Right ventricle myocardium inferior (tissue), 1 donor: ENCODE data around the gene GAN. TPM values are rescaled to one million over a fixed set of nuclear protein-coding genes. Genes with fewer than 3 reads are reported as not detected.
"Not testable (repeated sequence)": the region's sequence is repeated elsewhere in the genome, so short reads cannot be mapped to it uniquely, and the experiment has no call there.

Source experiments
- ATAC-seq: fragments of 200-7000 bp; cut with Tn5 transposase; one replicate; pipeline ENCODE4 v1.9.1; 2020; ENCODE audit warnings: mild to moderate bottlenecking, moderate library complexity
- DNase-seq: peaks from one replicate; pipeline ENCODE4 v3.0.0; 2021; ENCODE audit errors: missing footprints
- intact Hi-C: fragments of 100-400 bp; cut with DNase I; formaldehyde crosslinking; loops from one replicate; pipeline ENCODE4 v1.11.0; 2022
- total RNA-seq: library from RNA; stranded (reverse); fragmentation: NEBNext Ultra II Directional; extraction: Animal tissue kit (Norgen Biotek cat#: 25700); gene quantifications from one replicate; pipeline ENCODE4 v1.2.1, GENCODE V29; 2021
- donor health status: DM: no; HTN: yes; CAD: no; lungs with severe emphysema.

Gene GAN
- total RNA-seq, 1 donor from 2014 or later = 8.5 TPM

- intact Hi-C loops = no loop called here
- DNase-seq = no peak
- ATAC-seq = no peak
Observed at GRCh38 chr16:81380932-81381331, 66.2 kb downstream of the GAN start.

- ATAC-seq (no peak), DNase-seq (no peak)
- intact Hi-C loops = no loop called here
Observed at GRCh38 chr16:81384006-81384405, 69.2 kb downstream of the GAN start.

- DNase-seq = no peak
- intact Hi-C loops = no loop called here
- ATAC-seq = no peak
Observed at GRCh38 chr16:81385031-81385756, 70.4 kb downstream of the GAN start.

GRCh38 chr16:81388357-81388756, 73.6 kb downstream of the GAN start:
- no peak for DNase-seq
- no peak for ATAC-seq
- intact Hi-C loops = no loop called here

- no peak for DNase-seq
- intact Hi-C loops = no loop called here
- no peak for ATAC-seq
Observed at GRCh38 chr16:81390840-81391239, 76.1 kb downstream of the GAN start.

DNA sequence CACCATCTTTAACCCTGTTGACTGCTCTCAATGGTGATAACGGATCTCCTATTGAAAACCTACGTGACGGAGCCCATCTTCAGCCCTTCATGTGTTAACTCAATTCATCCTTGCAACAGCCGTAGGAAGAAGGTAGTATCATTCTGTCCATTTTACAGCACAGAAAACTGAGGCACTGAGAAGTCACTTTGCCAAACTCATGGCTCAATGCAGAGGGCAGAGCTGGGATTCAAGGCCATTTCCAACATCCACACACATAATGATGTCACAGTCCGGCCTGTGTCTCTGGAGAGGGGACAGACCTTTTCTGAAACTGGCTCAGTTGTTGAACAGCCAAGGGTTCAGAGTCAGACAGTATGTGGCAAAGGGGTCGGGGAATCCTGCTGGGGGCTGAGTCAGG, 77.2 kb downstream of the GAN start:
- ATAC-seq = no peak
- intact Hi-C loops = no loop called here
- no peak for DNase-seq

DNA sequence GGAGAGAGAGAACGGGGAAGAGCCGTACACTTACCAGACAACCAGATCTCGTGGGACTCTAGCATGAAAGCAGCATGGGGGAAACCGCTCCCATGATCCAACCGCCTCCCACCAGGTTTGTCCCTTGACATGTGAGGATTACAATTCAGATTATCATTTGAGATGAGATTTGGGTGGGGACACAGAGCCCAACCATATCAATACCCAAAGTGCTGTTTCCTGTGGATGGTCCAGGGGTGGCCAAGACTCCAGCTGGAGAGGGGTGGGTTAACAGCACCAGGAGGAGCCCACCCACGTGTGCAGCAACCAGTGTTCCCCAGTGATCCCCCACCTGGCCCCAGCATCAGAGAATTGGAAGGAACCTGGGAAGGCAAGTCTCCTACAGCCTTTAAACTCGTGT, 79.7 kb downstream of the GAN start:
- no peak for DNase-seq
- ATAC-seq = no peak
- intact Hi-C loops = no loop called here

DNA sequence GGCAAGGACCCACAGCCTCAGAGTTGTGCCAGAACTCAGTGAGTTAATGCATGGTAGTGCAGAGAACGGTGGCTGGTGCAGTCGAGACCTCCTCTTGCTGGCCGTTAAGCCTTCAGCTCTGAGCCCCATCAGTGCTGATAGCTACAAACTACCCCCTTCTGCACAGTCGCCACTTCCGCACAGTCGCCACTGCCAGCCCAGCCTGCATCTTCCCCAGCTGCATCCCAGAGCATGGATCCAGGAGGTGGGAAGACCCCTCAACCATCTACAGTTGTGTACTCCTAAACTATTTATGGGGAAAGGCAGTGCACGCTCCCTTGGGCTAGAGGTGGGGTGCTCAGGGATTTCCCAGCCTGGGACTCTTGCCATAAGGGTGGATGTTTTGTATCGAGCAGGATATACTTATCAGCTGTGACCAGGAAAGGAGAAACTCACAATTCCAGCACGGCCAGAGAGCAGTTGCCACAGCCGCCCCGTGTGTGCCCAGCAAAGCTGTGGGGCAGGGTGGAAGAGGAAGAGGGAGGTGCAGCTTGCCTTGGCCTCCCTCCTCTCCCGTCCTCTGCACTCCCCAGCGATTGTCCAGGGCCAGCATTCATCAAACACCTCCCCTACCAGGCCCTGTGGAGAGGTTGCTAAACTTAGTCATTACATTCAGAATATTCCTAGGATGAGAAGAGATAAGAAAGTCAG, 80.3 kb downstream of the GAN start:
- DNase-seq = no peak
- intact Hi-C loops = no loop called here
- ATAC-seq = peak; percentile 67

DNA sequence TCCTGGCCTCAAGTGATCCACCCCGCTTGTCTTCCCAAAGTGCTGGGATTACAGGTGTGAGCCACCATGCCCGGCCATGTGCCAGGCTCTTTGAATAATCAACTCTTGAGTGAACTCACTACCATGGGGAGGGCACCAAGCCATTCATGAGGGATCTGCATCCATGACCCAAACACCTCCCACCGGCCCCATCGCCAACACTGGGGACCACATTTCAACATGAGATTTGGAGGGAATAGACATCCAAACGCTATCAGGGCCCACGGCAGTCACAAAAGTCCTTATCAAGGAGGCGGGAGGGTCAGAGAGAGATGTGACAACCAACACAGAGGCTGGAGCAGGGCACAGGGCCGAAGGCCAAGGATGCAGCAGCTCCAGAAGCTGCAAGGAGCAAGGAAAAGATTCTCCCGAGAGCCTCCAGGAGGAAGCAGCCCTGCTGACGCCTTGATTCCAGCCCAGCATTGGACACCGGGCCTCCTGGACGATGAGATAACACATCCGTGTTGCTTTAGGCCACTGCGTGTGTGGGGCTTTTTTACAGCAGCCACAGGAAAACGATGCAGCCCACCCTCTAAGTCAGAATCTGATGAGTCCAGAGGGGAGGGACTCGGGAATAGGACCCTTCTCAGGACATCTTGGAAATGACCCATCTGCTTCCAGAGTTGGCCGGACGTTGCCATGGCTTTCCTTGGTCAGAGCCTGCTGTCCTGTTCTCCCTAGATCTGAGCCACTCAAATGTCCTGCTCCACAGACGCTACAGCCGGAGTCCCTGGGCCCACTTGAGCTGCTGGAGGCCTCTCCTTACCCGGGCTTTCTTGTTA, 82.5 kb downstream of the GAN start:
- DNase-seq = no peak
- no peak for ATAC-seq
- intact Hi-C loops = no loop called here

DNA sequence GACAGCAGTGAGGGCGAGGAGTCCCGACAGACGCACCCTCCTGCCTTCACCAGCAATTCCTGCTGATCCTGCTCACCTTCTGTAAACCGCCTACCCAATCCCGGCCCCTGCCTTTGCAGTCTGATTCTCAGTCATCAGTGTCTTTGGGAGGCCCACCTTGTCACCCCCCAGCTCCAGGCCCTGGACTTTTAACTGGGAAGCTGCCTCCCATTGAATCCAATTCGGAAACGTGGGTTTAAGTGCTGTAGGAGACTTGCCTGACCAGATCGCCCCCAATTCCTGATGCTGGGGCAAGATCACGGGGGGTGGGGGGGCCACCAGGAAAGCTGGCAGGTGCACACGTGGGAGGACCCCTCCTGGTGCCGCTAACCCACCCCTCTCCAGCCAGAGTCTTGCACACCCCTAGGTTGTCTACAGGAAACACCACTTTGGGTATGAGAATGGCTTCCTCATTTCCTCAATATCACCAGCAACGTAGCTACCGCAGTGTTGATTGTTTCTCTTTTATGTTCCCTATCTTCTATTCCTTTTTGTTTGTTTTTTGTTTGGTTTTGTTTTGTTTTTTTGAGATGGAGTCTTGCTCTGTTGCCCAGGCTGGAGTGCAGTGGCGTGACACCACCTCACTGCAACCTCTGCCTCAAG, 83.2 kb downstream of the GAN start:
- ATAC-seq (no peak), DNase-seq (no peak)
- intact Hi-C loops = no loop called here

DNA sequence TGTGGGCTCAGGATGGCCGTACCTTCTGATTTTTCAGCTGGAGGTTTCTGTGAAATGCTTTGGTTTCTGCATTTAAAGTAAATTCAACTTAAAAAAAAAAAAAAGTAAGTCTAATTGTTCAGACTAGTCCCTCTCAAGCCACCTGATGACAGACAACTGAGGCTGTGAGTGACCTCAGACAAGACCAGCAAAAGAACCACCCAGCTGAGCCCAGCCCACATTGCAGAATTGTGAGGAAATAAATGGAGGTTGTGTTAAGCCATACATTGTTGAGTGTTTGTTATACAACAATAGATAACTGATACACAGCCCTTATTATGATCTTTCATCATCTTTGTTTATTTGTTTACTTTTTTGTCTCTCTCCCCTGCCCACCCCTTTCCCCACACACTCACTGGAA, 85.1 kb downstream of the GAN start:
- DNase-seq (no peak), ATAC-seq (no peak)
- intact Hi-C loops = loop anchor here (5.0 kb wide), 3 partner anchors 212 to 337 kb away; no protein-coding TSS in a partner anchor

DNA sequence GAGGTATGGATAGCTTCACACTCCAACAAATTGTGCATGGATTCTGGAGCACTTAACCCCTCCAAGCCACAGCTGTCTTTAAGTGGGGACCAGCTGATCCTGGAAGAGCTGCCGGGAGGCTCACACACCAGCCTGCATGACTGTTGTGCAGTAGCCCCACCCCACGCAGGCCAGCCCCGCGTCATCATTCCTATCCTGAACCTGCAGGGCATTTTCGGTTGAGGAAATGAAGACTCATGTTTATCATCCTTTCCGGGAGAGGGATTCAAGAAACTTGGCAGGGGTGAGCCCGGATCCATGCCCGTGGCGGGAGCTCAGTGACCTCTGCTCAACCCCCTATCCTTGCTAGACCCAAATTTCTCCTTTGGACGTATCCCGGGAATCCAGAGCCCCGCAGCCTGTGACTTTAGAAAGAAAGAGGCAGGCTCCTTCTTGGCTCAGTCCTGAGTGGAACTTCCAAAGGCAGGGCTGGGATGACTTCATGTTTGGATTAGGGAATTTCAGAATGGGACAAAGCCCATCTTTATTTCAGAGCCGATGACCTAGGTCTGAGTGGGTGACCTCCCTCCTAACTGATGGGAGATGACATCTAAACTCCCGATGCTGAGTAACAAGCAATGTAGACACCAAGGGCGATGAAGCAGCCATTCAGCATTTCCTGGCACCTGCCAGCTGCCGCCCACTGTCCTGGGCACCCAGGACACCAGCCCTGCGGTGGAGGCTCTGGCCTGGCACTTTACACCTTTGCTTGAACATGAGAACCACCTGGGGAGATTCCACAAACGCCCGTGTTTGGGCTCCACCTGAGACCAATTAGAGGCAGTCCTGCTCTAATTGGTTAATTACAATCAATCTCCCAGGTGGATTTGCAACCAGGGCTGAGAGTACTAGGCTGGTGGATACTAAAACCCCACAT, 86.5 kb downstream of the GAN start:
- intact Hi-C loops = loop anchor here (5.0 kb wide), 3 partner anchors 211 to 336 kb away; no protein-coding TSS in a partner anchor
- ATAC-seq = no peak
- DNase-seq = no peak

DNA sequence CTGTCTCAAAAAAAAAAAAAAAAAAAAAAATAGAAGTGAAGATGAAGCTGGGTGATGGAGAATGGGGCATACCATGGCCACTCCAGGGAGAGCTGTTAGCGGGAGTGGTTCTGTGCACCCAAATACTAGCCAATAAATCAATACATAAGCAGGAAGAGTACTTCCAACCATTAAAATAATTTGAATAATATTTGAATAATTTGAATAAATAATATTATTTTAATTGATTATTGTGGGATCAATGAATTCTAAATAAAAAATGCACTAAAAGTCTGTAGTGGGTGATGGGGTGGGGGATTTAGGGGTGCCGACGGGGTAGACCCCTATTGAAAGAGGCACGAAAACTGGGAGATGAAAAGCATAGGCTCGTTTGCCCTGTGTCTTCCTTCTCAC, 88.4 kb downstream of the GAN start:
- intact Hi-C loops = loop anchor here (1.0 to 5.0 kb wide), 4 partner anchors 209 to 334 kb away; no protein-coding TSS in a partner anchor
- no peak for ATAC-seq
- DNase-seq = no peak

GRCh38 chr16:81403601-81404391, 89.0 kb downstream of the GAN start:
- peak; percentile 95 for DNase-seq

GRCh38 chr16:81405002-81405401, 90.2 kb downstream of the GAN start:
- ATAC-seq, intact Hi-C loops, DNase-seq: not testable (repeated sequence)

More at GRCh38 chr16:81403601-81404391, 89.0 kb downstream of the GAN start:
- ATAC-seq = peak; percentile 86
- intact Hi-C loops = loop anchor here (1.0 to 5.0 kb wide), 4 partner anchors 209 to 334 kb away; no protein-coding TSS in a partner anchor

- intact Hi-C loops = no loop called here
Observed at GRCh38 chr16:81405702-81406113, 90.9 kb downstream of the GAN start.

DNA sequence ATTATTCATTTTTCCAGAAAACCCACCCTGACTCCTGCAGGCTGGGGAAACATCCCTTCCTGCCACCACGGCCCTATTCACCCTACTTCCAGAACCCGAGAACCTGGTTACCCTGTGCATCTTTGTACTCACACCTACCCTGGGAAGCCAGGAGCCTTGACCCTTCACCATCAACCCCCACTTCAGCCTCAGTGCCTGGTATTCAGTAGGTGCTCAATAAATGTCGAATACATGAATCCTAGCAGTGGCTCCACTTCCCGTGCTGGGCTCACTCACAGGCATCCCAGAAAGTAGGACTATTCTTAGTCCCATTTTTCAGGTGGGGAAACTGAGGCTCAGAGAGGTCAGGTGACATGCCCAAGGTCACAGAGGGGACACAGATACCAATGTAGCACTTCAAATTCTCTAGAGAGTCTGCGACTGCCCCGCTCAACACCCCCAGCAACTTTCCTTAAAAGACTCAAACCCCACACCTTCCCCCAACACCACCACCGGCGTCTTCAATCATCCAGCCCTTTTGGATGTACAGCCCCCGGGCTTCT, 93.7 kb downstream of the GAN start:
- DNase-seq = no peak
- intact Hi-C loops = no loop called here
- no peak for ATAC-seq

More at GRCh38 chr16:81405702-81406113, 90.9 kb downstream of the GAN start:
- DNase-seq (no peak), ATAC-seq (no peak)
